HepG2 (cell line): ENCODE results near the gene SCUBE2. TPM values are rescaled to one million over a fixed set of nuclear protein-coding genes. Genes with fewer than 3 reads are reported as not detected.

Experiments
- ATAC-seq: fragments of 200-7000 bp; cut with Tn5 transposase; 3 replicates; pipeline ENCODE4 v1.9.1; 2020; ENCODE audit warnings: mild to moderate bottlenecking, moderate library complexity
- BruUV-seq: library from RNA; stranded (reverse); fragments of 400-500 nt; replicated peaks from 2 replicates; lab custom pipeline; 2021; lab: Mats Ljungman, UMichigan
- CTCF ChIA-PET: fragments of 300-600 bp; formaldehyde crosslinking; extraction: SDS; loops from one replicate; lab custom pipeline; 2021; ENCODE audit warnings: low total read pairs, inconsistent platforms, low intra/inter-chr PET ratio; lab: Yijun Ruan, JAX
- POLR2A ChIA-PET: fragments of 350-600 bp; sonication (Branson Sonifier 250); formaldehyde crosslinking; loops from one replicate; lab custom pipeline; 2020; ENCODE audit warnings: antibody characterized with exemption, inconsistent platforms; lab: Yijun Ruan, JAX
- DNase-seq: peaks from one replicate; pipeline ENCODE4 v3.0.0-alpha.2; 2015; ENCODE audit warnings: low spot score
- FAIRE-seq: peaks from 3 replicates; lab custom pipeline; 2011; peaks lifted over from hg19 to GRCh38; lab: Jason Lieb, UNC
- H2AFZ ChIP-seq: one replicate; pipeline ENCODE4 v1.6.1; 2011; ENCODE audit warnings: low read length, inconsistent platforms
- H3K27ac ChIP-seq: fragments of 300-600 bp; 3 replicates; pipeline ENCODE4 v1.8.0; 2011; ENCODE audit warnings: mixed run types, mild to moderate bottlenecking, mixed read lengths, low read length, inconsistent platforms; ENCODE audit not compliant: insufficient read depth; ENCODE audit errors: extremely low read length
- H3K27me3 ChIP-seq, 2 experiments: fragments of 200-600 bp in 1 of 2; 2 replicates in 1 of 2; 3 replicates in 1 of 2; pipeline versions ENCODE4 v1.6.0 to v1.8.0; 2011; ENCODE audit warnings: low read length in 2 of 2, mild to moderate bottlenecking in 2 of 2, moderate library complexity in 2 of 2, inconsistent platforms in 1 of 2; ENCODE audit not compliant: insufficient read depth in 2 of 2, control insufficient read depth in 1 of 2
- H3K36me3 ChIP-seq, 2 experiments: fragments of 200-600 bp in 1 of 2; replicated peaks in 1 of 2; 2 replicates in 1 of 2; 3 replicates in 1 of 2; pipeline versions ENCODE4 v1.5.1 to v1.8.0; 2011; ENCODE audit warnings: low read length in 2 of 2, inconsistent platforms in 1 of 2; ENCODE audit not compliant: insufficient read depth in 2 of 2, control insufficient read depth in 1 of 2
- H3K4me1 ChIP-seq: 2 replicates; pipeline ENCODE4 v1.5.1; 2012; ENCODE audit warnings: low read length, inconsistent platforms; ENCODE audit not compliant: insufficient read depth
- H3K4me2 ChIP-seq: 2 replicates; pipeline ENCODE4 v1.6.0; 2011; ENCODE audit warnings: low read depth, low read length, inconsistent platforms
- H3K4me3 ChIP-seq, 3 experiments: fragments of 200-600 bp in 1 of 3; sonication (generic), shearing (Covaris generic) in 1 of 3; replicated peaks in 1 of 3; 2 replicates each; pipeline ENCODE4 v1.5.1; 2011 to 2016; ENCODE audit warnings: low read length in 3 of 3, inconsistent platforms in 2 of 3, low read depth in 2 of 3, mild to moderate bottlenecking in 2 of 3, control low read depth in 1 of 3, mixed read lengths in 1 of 3; ENCODE audit not compliant: insufficient read depth in 1 of 3
- H3K79me2 ChIP-seq: one replicate; pipeline ENCODE4 v1.6.1; 2011; ENCODE audit warnings: low read length, inconsistent platforms; ENCODE audit not compliant: insufficient read depth
- H3K9ac ChIP-seq: 2 replicates; pipeline ENCODE4 v1.6.0; 2011; ENCODE audit warnings: mild to moderate bottlenecking, low read depth, low read length, inconsistent platforms; ENCODE audit not compliant: insufficient read depth
- H3K9me3 ChIP-seq: 2 replicates; pipeline ENCODE4 v1.5.1; 2012; ENCODE audit warnings: mild to moderate bottlenecking, low read length
- H4K20me1 ChIP-seq: 2 replicates; pipeline ENCODE4 v1.6.0; 2011; ENCODE audit warnings: inconsistent platforms, mild to moderate bottlenecking, low read length, moderate library complexity; ENCODE audit not compliant: insufficient read depth
- ADNP ChIP-seq: sonication (generic); formaldehyde crosslinking; IDR thresholded peaks from 2 replicates; pipeline ENCODE4 v1.4.0; 2020; ENCODE audit warnings: missing genetic modification reagents
- CSRNP1 ChIP-seq: sonication (generic); formaldehyde crosslinking; IDR thresholded peaks from 2 replicates; pipeline ENCODE4 v1.8.1; 2023; ENCODE audit warnings: mild to moderate bottlenecking, missing genetic modification reagents
- GPN1 ChIP-seq: sonication (generic); formaldehyde crosslinking; IDR thresholded peaks from 2 replicates; pipeline ENCODE4 v1.5.1; 2020; ENCODE audit warnings: missing genetic modification reagents, borderline replicate concordance
- RCOR2 ChIP-seq: IDR thresholded peaks from 2 replicates; pipeline ENCODE4 v1.6.1; 2016; ENCODE audit warnings: missing biosample characterization, missing genetic modification reagents
- RNF2 ChIP-seq: fragments of 450-650 bp; conservative IDR thresholded peaks from 2 replicates; pipeline ENCODE4 v1.6.1; 2016; ENCODE audit warnings: low read depth
- YEATS2 ChIP-seq: sonication (generic); formaldehyde crosslinking; IDR thresholded peaks from 2 replicates; pipeline ENCODE4 v1.4.0; 2020; ENCODE audit warnings: missing genetic modification reagents, borderline replicate concordance
- ZMAT5 ChIP-seq: sonication (generic); formaldehyde crosslinking; IDR thresholded peaks from 2 replicates; pipeline ENCODE4 v1.5.0; 2020; ENCODE audit warnings: mild to moderate bottlenecking, low read depth, missing genetic modification reagents, borderline replicate concordance
- ZNF142 ChIP-seq: sonication (generic); formaldehyde crosslinking; IDR thresholded peaks from 2 replicates; pipeline ENCODE4 v1.4.0; 2020; ENCODE audit warnings: missing genetic modification reagents
- ZNF432 ChIP-seq: sonication (generic); formaldehyde crosslinking; IDR thresholded peaks from 2 replicates; pipeline ENCODE4 v1.5.0; 2020; ENCODE audit warnings: missing genetic modification reagents, mild to moderate bottlenecking, borderline replicate concordance
- ZNF546 ChIP-seq: sonication (generic); formaldehyde crosslinking; conservative IDR thresholded peaks from 2 replicates; pipeline ENCODE4 v1.8.1; 2023; ENCODE audit warnings: mild to moderate bottlenecking, missing genetic modification reagents
- WGBS: methylation state at CpG from one replicate; pipeline ENCODE4 v1.1.6; 2017; ENCODE audit warnings: low lambda C conversion rate; 5-methylcytosine and 5-hydroxymethylcytosine counted together
- in situ Hi-C: cut with HindIII; loops from 2 replicates; pipeline ENCODE4 v1.10.0; 2017; ENCODE audit warnings: low pct_unique_long_range_greater_than_20kb; ENCODE audit not compliant: extremely low pct_ligation_motif_present
- intact Hi-C: fragments of 100-400 bp; cut with micrococcal nuclease; formaldehyde crosslinking; loops from one replicate; pipeline ENCODE4 v1.10.0; 2022; ENCODE audit not compliant: unreplicated experiment
- polyA plus RNA-seq, 8 experiments: library from polyadenylated mRNA; depleted of rRNA in 3 of 8; stranded (reverse) in 7 of 8; unstranded in 1 of 8; fragments of >200 nt; fragmentation: Illumina TruSeq in 4 of 8; extraction: Trizol in 4 of 8; gene quantifications; 2 replicates each; pipeline versions ENCODE4 v1.2.1 to v1.2.3, GENCODE V29; 2011 to 2016; ENCODE audit warnings: low read depth in 4 of 8, missing spikeins in 1 of 8, mixed read lengths in 1 of 8; ENCODE audit not compliant: insufficient read depth in 1 of 8
- total RNA-seq, 5 experiments: library from RNA; depleted of rRNA; stranded (reverse); fragments of >200 nt; fragmentation: Illumina TruSeq; extraction: Trizol; gene quantifications; 2 replicates each; pipeline ENCODE4 v1.2.3, GENCODE V29; 2016; ENCODE audit warnings: low read depth in 1 of 5

SCUBE2 gene
- total and polyA plus RNA-seq, 2 of the 13 experiments (the other 11 are each of a cell fraction or from before 2014, with no cell fraction given) = 0.09 TPM; not detected in 1

- ATAC-seq (no peak), FAIRE-seq (no peak), DNase-seq (no peak)
- POLR2A ChIA-PET = no interaction called here
- BruUV-seq = no TSS peak
- Histone ChIP-seq H3K36me3 (no peaks in the 10 kb centered on the region), H3K9me3 (no peaks in the 10 kb centered on the region), H3K4me3 (no peak overlapping the region), H3K4me1 (peaks cover 1% of the 10 kb centered on the region), H4K20me1 (no peaks in the 10 kb centered on the region), H2AFZ (no peak overlapping the region), H3K27me3 (peaks cover 1 to 35% of the 10 kb centered on the region in 2 experiments; a peak in 4 of 5 replicates), H3K9ac (no peak overlapping the region), H3K4me2 (no peak overlapping the region), H3K27ac (no peak overlapping the region), H3K79me2 (no peaks in the 10 kb centered on the region)
- CTCF ChIA-PET = no interaction called here
- intact Hi-C loops (no loop called here), in situ Hi-C loops (no loop called here)
- WGBS = 0% methylated on average over 1 of the region's 1 CpG
- TF ChIP-seq GPN1 (CRISPR knock-in tag) (no peak), RNF2 (no peak), YEATS2 (CRISPR knock-in tag) (no peak), ZNF432 (CRISPR knock-in tag) (no peak), CSRNP1 (CRISPR knock-in tag) (no peak), ZNF142 (CRISPR knock-in tag) (no peak), ADNP (CRISPR knock-in tag) (no peak), RCOR2 (no peak), ZNF546 (no peak), ZMAT5 (CRISPR knock-in tag) (no peak)
These were observed 82.7 kb downstream of the SCUBE2 start for GRCh38 chr11:9008661-9009060.
